Measurements from ENCODE around the gene ABCB9.

The ABCB9 gene

DNA sequence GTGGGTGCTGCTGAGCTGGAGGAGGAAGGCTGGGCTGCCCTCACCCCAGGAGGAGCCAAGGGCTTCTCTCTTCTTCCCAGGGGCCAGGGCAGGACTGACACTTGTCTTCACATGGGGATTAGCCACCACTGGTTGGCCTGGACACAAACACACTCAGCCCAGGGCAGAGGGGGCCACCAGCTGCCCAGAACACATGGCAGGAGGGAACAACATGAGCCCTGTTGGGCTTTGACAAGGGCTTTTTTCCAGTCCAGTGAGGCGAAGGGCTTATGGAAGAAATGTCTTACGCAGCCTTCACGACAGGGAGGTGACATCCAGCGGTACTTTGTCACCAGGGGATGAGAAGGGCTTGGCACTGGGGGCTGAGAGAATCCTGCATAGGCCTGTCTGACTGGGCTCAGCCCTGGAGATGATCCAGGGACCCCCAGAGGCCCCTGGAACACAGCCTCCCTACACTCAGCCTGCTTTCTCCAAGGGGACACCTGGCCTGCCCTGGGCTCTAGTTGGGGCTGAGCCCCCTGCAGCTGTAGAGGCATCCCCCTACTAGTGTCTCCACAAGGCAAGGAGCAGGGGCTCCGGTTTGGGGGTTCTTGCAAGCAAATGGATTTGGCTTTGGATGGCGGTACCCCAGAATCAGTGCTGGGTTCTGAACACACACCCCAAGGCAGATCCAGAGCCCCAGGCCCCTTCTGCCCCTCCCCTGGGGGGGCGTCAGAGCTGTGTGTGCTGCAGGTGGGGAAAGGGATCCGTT is 33.1 kb upstream of the ABCB9 start:
- ATAC-seq (replicated peaks) (no peak), DNase-seq (no peak)
- H3K4me3 Mint-ChIP-seq = no peak overlapping the region

DNA sequence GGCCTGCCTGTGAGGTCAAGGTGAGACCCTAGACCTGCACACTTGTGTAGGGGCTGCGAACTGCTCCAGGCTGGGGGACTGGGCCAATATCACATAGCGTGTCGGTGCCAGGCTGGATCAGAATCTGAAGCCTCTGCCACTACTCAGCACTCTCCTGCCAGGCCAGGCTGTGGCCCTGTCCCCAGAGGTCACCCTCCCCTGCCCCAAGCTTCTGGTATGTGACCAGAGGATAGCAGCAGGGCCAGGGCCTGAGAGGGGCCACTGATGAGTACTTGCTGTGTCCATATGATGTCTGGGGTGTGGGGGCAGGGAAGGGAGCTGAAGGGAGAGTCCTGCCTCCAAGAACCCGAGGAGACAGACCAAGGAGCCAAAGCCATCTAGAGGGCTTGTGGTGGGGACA is 32.1 kb upstream of the ABCB9 start:
- no peak overlapping the region for H3K4me3 Mint-ChIP-seq
- H3K4me1 Mint-ChIP-seq (ENCODE audit: low read depth in 2 of 2) = no peaks in the 10 kb centered on the region
- DNase-seq (no peak), ATAC-seq (replicated peaks) (no peak)
- no peaks in the 10 kb centered on the region for H3K27me3 Mint-ChIP-seq
- no peaks in the 10 kb centered on the region for H3K9me3 Mint-ChIP-seq
- no peaks in the 10 kb centered on the region for H3K36me3 Mint-ChIP-seq (ENCODE audit: insufficient read depth)
- no peak overlapping the region for H3K27ac Mint-ChIP-seq

More for the DNA sequence above, 33.1 kb upstream of the ABCB9 start:
- Mint-ChIP-seq H3K36me3 (ENCODE audit: insufficient read depth) (no peaks in the 10 kb centered on the region), H3K27ac (no peak overlapping the region), H3K4me1 (ENCODE audit: low read depth in 2 of 2) (no peaks in the 10 kb centered on the region), H3K9me3 (no peaks in the 10 kb centered on the region), H3K27me3 (no peaks in the 10 kb centered on the region)

GRCh38 chr12:122997343-122998250 is 31.3 kb upstream of the ABCB9 start:
- no peaks in the 10 kb centered on the region for H3K4me1 Mint-ChIP-seq (ENCODE audit: low read depth in 2 of 2)
- no peak for DNase-seq
- H3K27ac Mint-ChIP-seq = peak overlapping the region in 1 of 2 donors; percentile 63
- H3K4me3 Mint-ChIP-seq = no peak overlapping the region
- H3K27me3 Mint-ChIP-seq = no peaks in the 10 kb centered on the region
- no peaks in the 10 kb centered on the region for H3K36me3 Mint-ChIP-seq (ENCODE audit: insufficient read depth)
- no peaks in the 10 kb centered on the region for H3K9me3 Mint-ChIP-seq
- ATAC-seq (replicated peaks) = no peak

DNA sequence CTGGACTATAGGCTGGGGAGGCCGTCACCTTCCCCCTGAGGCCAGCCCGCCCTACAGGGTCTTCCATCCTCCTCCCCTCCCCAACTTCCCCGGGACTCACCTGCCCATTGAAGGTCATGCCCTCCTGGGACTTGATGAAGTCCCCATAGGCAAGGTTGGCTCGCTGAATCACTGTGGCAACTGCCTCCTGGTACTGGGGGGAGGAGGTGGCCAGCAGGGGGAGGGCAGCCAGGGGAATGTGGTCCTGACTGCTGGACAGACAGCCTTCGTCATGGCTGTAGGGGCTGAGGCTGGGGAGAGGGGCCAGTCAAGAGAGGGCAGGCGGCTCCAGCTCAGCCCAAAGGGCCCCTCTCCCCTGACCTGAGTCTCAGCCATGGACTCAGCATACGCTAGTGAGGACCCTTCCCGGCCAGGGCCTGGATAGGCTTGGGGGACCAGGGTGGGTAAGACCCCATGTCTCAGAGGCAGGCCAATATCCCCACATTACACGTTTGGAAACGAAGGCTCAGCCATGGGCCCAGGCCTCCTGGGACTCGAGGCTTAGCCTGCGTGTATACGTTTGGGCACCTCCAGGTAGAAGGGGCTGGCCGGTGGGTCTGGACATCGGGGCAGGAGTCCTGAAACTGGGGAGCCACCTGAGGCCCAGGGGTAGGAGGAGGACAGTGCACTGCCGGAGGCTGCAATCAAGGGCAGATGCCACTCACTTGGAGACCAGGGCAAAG is 30.5 kb upstream of the ABCB9 start:
- Mint-ChIP-seq H3K36me3 (ENCODE audit: insufficient read depth) (no peaks in the 10 kb centered on the region), H3K4me3 (no peak overlapping the region), H3K4me1 (ENCODE audit: low read depth in 2 of 2) (no peaks in the 10 kb centered on the region), H3K27me3 (no peaks in the 10 kb centered on the region), H3K9me3 (no peaks in the 10 kb centered on the region), H3K27ac (peak overlapping the region in 1 of 2 donors; percentile 63)
- DNase-seq = no peak
- ATAC-seq (replicated peaks) = no peak

DNA sequence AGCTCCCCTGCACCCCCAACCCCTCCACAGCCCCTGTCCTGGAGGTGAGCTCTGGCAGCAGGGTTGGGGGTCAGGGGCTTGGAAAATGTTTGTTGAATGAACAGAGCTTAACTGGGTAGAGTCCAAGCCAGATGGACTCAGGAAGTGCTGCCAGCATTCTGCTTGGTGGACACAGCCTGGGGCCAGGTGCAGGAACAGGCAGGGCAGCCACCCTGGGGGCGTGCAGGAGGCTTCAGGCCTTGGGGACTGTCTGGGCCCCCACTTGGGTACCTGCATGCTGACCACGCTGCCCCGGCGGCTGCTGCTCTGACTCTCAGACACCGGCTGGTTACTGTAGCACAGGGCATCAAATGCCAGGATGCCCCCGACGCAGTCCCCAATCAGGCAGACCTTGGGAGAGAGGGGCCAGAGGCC is 29.9 kb upstream of the ABCB9 start:
- Mint-ChIP-seq H3K36me3 (ENCODE audit: insufficient read depth) (no peaks in the 10 kb centered on the region), H3K4me3 (no peak overlapping the region), H3K27me3 (no peaks in the 10 kb centered on the region), H3K9me3 (no peaks in the 10 kb centered on the region), H3K27ac (no peak overlapping the region), H3K4me1 (ENCODE audit: low read depth in 2 of 2) (no peaks in the 10 kb centered on the region)
- ATAC-seq (replicated peaks) = no peak
- DNase-seq = no peak

- DNase-seq (no peak), ATAC-seq (replicated peaks) (no peak)
- no peaks in the 10 kb centered on the region for H3K27me3 Mint-ChIP-seq
- H3K4me1 Mint-ChIP-seq (ENCODE audit: low read depth in 2 of 2) = no peaks in the 10 kb centered on the region
- no peak overlapping the region for H3K27ac Mint-ChIP-seq
- no peaks in the 10 kb centered on the region for H3K36me3 Mint-ChIP-seq (ENCODE audit: insufficient read depth)
- no peaks in the 10 kb centered on the region for H3K9me3 Mint-ChIP-seq
- H3K4me3 Mint-ChIP-seq = no peak overlapping the region
Measured at GRCh38 chr12:122995503-122996187, 29.4 kb upstream of the ABCB9 start.

GRCh38 chr12:122994781-122995502 is 28.7 kb upstream of the ABCB9 start:
- Mint-ChIP-seq H3K27ac (no peak overlapping the region), H3K4me3 (no peak overlapping the region), H3K9me3 (no peaks in the 10 kb centered on the region), H3K36me3 (ENCODE audit: insufficient read depth) (no peaks in the 10 kb centered on the region), H3K4me1 (ENCODE audit: low read depth in 2 of 2) (no peaks in the 10 kb centered on the region), H3K27me3 (no peaks in the 10 kb centered on the region)
- DNase-seq (no peak), ATAC-seq (replicated peaks) (no peak)

- H3K36me3 Mint-ChIP-seq (ENCODE audit: insufficient read depth) = no peaks in the 10 kb centered on the region
- no peak overlapping the region for H3K27ac Mint-ChIP-seq
- no peaks in the 10 kb centered on the region for H3K27me3 Mint-ChIP-seq
- ATAC-seq (replicated peaks) = no peak
- no peak overlapping the region for H3K4me3 Mint-ChIP-seq
- no peak for DNase-seq
- no peaks in the 10 kb centered on the region for H3K4me1 Mint-ChIP-seq (ENCODE audit: low read depth in 2 of 2)
- no peaks in the 10 kb centered on the region for H3K9me3 Mint-ChIP-seq
Measured at GRCh38 chr12:122994140-122994675, 27.9 kb upstream of the ABCB9 start.

GRCh38 chr12:122992386-122992785 is 26.1 kb upstream of the ABCB9 start:
- Mint-ChIP-seq H3K4me3 (no peak overlapping the region), H3K4me1 (ENCODE audit: low read depth in 2 of 2) (no peaks in the 10 kb centered on the region), H3K27me3 (no peaks in the 10 kb centered on the region), H3K9me3 (no peaks in the 10 kb centered on the region), H3K36me3 (ENCODE audit: insufficient read depth) (no peaks in the 10 kb centered on the region), H3K27ac (no peak overlapping the region)
- no peak for ATAC-seq (replicated peaks)
- no peak for DNase-seq

- Mint-ChIP-seq H3K27ac (peak overlapping the region in 1 of 2 donors; percentile 70), H3K4me3 (no peak overlapping the region), H3K27me3 (no peaks in the 10 kb centered on the region), H3K9me3 (no peaks in the 10 kb centered on the region), H3K36me3 (ENCODE audit: insufficient read depth) (peaks cover under 1% of the 10 kb centered on the region), H3K4me1 (ENCODE audit: low read depth in 2 of 2) (no peaks in the 10 kb centered on the region)
- DNase-seq = no peak
- no peak for ATAC-seq (replicated peaks)
Measured at GRCh38 chr12:122991623-122992275, 25.5 kb upstream of the ABCB9 start.

- no peak for ATAC-seq (replicated peaks)
- peaks cover 5% of the 10 kb centered on the region for H3K36me3 Mint-ChIP-seq (ENCODE audit: insufficient read depth)
- peak overlapping the region in 1 of 2 donors; percentile 70 for H3K27ac Mint-ChIP-seq
- no peaks in the 10 kb centered on the region for H3K4me1 Mint-ChIP-seq (ENCODE audit: low read depth in 2 of 2)
- no peaks in the 10 kb centered on the region for H3K27me3 Mint-ChIP-seq
- H3K9me3 Mint-ChIP-seq = no peaks in the 10 kb centered on the region
- H3K4me3 Mint-ChIP-seq = no peak overlapping the region
- DNase-seq = no peak
Measured at GRCh38 chr12:122990961-122991622, 24.8 kb upstream of the ABCB9 start.

- no peak for DNase-seq
- H3K9me3 Mint-ChIP-seq = no peaks in the 10 kb centered on the region
- ATAC-seq (replicated peaks) = no peak
- H3K4me1 Mint-ChIP-seq (ENCODE audit: low read depth in 2 of 2) = no peaks in the 10 kb centered on the region
- no peaks in the 10 kb centered on the region for H3K27me3 Mint-ChIP-seq
- H3K27ac Mint-ChIP-seq = peak overlapping the region in 1 of 2 donors; percentile 70
- H3K36me3 Mint-ChIP-seq (ENCODE audit: insufficient read depth) = peaks cover 5% of the 10 kb centered on the region
- no peak overlapping the region for H3K4me3 Mint-ChIP-seq
Measured at GRCh38 chr12:122990561-122990960, 24.3 kb upstream of the ABCB9 start.

Measured in effector memory CD8-positive, alpha-beta T cell (primary cell).